HG02763 (cell line): ENCODE results near the gene DDA1.
A peak's percentile ranks its signal among the peaks of the same experiment; 100 is the strongest.

Source experiments
- ATAC-seq: cut with Tn5 transposase; IDR thresholded peaks from one replicate; pipeline ENCODE4 v1.9.1; 2021; ENCODE audit warnings: mild to moderate bottlenecking, moderate library complexity; ENCODE audit not compliant: unreplicated experiment

Gene DDA1

DNA sequence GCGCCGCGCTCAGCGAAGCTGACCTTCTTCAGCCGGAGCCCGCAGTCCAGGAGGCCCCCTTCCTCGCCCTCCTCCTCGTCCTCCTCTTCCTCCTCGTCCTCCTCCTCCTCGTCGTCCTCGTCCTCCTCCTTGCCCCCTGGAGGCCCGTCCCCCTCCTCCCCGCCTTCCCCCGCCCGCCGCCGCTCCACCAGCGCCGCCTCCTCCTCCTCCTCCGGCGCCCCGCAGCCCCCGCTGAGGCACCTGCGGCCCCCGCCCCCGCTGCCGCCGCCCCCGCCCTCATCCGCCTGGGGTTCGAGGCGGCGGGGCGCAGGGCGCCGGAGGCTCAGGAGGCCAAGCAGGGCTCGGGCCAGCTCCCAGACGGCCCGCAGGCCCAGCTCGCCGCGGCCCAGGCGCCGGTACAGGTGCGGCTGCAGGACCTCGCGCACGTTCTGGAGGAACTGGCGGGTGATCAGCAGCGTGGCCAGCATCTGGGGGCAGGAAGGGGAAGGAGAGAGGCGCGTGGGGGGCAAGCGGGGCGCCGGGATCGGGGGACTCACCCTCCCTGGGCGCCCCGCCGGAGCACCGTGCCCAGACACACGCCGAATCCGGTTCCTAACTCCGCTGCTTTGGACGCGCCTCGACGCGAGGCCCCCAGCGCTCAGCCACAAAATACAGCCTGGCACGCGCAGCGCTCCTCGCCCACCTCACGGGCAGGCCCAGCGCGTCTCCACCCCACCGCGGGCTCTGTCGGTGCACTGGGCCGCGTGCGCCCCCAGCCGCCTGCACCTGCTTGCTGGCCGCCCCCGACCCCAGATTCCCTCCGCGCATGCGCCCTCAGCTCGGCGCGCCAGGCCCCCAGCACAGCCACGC lies 19.4 kb downstream of the DDA1 start:
- ATAC-seq = no peak

DNA sequence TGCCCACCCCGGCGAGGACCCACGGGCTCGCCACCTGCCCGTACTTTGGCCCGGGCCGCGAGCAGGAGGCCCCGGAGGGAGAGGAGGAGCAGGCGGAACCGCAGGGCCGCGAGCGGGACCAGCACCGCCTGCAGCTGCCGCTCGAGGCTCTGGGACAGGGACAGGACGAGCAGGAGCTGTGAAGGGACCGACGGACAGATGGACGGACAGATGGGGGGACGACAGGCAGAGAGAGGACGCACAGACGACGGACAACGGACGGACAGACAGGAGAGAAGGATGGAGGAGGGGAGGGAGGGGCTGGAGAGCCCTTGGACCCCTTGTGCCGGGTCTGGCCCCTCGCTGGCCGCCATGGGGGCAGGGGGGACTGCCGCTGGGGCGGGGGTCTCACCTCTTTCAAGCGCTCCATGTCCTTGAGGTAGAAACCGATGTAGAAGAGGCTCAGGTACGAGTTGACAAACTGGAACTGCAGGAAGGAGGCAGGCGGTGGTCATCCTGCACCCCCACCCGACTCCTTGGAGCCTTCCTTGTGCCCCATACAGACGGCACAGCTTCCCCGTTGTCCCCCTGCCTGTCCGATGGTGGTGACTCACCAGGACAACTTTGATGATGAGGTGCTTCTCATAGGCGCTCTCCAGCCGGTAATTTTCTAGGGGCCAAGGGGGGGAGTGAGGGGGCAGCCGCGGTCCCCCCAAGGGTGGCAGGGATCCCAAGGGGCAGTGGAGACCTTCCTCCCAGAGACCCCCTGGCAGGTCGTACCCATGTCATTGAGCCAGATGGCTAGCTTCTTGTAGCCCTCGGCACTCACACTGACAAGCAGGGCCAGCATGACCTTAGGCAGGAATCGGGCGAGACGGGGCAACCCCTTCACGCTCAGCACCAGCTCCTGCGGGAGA lies 20.3 kb downstream of the DDA1 start:
- ATAC-seq = no peak

DNA sequence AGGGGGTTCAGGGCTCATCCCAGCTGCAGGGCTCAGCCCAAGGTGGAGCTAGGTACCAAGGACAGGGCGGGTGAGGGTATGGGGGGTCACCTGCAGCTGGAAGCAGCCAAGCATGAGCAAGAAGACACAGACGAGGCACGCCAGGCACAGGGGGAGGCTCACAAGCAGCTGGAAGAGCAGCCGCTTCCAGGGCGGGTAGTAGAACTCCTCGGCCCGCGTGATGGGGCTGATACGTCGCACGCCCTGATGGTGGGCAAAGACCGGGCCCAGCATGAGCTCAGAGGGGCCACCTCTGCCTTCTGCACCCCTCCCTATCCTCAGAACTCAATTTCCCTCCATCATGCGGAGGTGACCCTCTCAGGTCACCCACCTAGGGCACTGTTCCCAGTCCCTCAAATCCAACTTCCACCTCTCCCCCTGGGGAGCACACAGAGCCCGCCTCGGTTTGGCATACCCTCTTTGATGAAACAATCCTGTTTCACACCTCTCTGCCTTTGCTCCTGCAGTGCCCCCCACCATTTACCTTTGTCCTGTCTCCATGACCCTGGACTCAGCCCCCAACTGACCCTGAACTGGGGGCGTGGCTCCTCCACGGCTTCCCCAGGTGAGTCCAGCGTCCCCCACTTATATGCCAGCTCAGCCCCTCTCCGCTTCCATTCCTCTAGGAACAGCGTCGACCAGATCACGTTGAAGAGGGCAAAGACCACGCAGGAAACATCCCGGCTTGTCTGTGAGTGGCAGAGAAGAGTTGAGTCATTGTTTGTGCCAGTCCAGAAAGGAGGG lies 21.1 kb downstream of the DDA1 start:
- ATAC-seq = no peak

DNA sequence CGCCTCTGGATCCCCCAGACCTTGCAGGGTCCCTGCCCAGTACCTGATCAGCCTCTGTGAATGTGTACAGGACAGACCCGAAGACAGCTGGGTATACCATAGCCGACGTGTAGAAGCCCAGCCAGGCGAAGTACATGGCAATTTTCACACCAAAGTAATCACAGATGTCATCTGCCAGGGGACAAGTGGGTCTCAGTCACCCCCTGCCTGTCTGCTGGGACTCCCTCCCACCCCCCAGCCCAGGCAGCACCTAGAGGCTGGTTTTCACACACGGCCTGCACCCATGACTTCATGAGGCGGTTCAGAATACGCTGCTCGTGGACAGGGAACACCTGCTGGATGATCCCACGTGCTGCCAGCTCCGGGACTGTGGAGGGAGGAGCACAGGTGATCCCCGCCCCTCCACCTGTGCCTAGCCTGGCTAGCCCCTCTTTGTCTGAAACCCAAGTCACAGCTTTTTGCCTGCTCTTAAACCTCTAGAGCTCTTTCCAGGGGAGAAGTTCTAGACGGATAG lies 21.7 kb downstream of the DDA1 start:
- ATAC-seq = no peak

GRCh38 chr19:17332360-17332676 lies 23.0 kb downstream of the DDA1 start:
- no peak for ATAC-seq

GRCh38 chr19:17332677-17333581 lies 23.6 kb downstream of the DDA1 start:
- no peak for ATAC-seq

DNA sequence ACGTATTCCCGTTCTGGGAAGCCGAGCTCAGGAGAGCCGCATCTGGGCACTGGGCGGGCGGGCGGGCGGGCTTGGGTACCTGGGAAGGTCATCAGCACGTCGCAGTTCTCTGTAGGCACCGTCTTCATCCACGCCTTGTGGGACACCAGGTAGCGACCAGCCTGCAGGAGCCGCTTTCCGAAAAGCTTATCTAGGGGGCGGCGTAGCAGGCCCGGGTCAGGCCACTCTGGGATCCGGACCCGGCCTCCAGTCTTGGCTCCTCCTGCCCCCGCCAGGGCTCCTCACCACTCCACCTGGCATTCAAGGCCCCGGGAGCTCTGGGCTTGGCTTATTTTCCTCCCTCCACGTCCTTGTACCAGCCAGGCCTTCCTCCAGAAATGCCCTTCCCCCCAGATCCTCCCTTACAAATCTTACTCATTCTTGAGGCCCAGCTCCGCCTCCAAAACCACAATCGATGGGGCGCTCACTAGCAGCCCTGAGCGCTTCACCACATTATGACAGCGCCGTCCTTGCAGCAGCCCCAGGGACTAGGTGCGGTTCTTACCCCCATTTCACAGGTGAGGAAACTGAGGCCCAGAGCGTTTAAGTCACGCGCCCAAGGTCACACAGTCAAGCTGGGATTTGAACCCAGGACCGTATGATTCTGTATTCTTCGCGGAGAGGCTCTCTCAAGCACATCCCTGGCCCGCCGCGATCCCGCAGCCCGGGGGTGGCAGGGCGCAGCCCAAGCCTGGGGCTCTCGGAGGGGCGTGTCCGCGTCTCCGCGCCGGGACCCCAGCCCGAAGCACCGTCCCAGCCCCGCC lies 24.4 kb downstream of the DDA1 start:
- ATAC-seq = no peak

GRCh38 chr19:17334414-17335409 lies 25.3 kb downstream of the DDA1 start, which contains the start of gene ANO8:
ANO8 (minus strand) TSS chr19:17334855; CDS start chr19:17334670, 185 bp downstream.
- peak; percentile 36 for ATAC-seq

- no peak for ATAC-seq
Observed at GRCh38 chr19:17335575-17335974, 26.2 kb downstream of the DDA1 start.

- ATAC-seq = peak; percentile 75
Observed at GRCh38 chr19:17336872-17337674, 27.7 kb downstream of the DDA1 start, which contains the start of gene GTPBP3. GTPBP3 (plus strand) TSS chr19:17337553; CDS start chr19:17337612, 59 bp downstream.

- ATAC-seq = no peak
Observed at GRCh38 chr19:17337675-17338432, 28.5 kb downstream of the DDA1 start.

- ATAC-seq = no peak
Observed at GRCh38 chr19:17338433-17339078, 29.2 kb downstream of the DDA1 start.

GRCh38 chr19:17339088-17339741 lies 29.9 kb downstream of the DDA1 start:
- no peak for ATAC-seq

DNA sequence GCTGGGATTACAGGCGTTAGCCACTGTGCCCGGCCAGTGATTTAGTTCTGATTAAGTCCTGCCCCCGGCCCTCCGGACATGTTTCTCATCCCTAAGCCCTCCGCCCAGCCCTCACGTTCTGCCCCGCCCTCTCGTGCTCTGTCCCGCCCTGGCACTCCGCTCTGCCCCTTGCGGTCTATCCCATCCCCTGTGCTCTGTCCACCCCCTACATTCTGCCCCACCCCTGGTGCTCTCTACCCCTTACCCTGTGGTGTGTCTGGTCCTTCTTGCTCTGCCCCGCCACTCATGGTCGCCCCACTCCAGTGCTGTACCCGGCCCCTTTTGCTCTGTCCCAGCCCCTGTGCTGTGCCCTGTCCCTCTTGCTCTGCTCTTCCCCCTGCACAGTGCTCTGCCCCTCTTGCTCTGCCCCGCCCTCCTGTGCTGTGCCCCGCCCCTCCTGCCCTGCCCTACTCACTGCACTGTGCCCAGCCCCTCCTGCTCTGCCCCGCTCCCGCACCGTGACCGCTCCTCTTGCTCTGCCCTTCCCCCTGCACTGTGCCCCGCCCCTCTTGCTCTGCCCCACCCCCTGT lies 31.0 kb downstream of the DDA1 start:
- ATAC-seq = no peak

GRCh38 chr19:17340871-17341357 lies 31.6 kb downstream of the DDA1 start:
- ATAC-seq = no peak
